Neural cell (in vitro differentiated cells): ENCODE results near the gene TIGD1.

Source experiments
- CTCF ChIP-seq: fragments of 450-650 bp; IDR thresholded peaks from 2 replicates; pipeline ENCODE4 v1.5.1; 2014; ENCODE audit warnings: antibody characterized with exemption, mild to moderate bottlenecking, moderate library complexity; ENCODE audit not compliant: poor library complexity, severe bottlenecking
- EP300 ChIP-seq: fragments of 450-650 bp; conservative IDR thresholded peaks from 2 replicates; pipeline ENCODE4 v1.6.1; 2014; ENCODE audit warnings: antibody characterized with exemption, mild to moderate bottlenecking, moderate library complexity; ENCODE audit not compliant: poor library complexity, severe bottlenecking
- EZH2 ChIP-seq: fragments of 200-600, 300-800 bp; shearing (Covaris generic), sonication (generic); IDR thresholded peaks from 2 replicates; pipeline ENCODE4 v1.6.1; 2014; ENCODE audit warnings: antibody characterized with exemption, low read length, borderline replicate concordance, mild to moderate bottlenecking; ENCODE audit not compliant: insufficient read depth, poor library complexity, severe bottlenecking
- POLR2AphosphoS5 ChIP-seq: IDR thresholded peaks from 2 replicates; pipeline ENCODE4 v1.6.1; 2012
- RAD21 ChIP-seq: fragments of 450-650 bp; conservative IDR thresholded peaks from 2 replicates; pipeline ENCODE4 v1.6.1; 2014; ENCODE audit warnings: antibody characterized with exemption, mild to moderate bottlenecking, moderate library complexity
- REST ChIP-seq: IDR thresholded peaks from 2 replicates; pipeline ENCODE4 v1.6.1; 2012; ENCODE audit warnings: borderline replicate concordance
- TAF1 ChIP-seq: IDR thresholded peaks from 2 replicates; pipeline ENCODE4 v1.6.1; 2012; ENCODE audit warnings: low read depth

- TF ChIP-seq EP300 (no peak), POLR2AphosphoS5 (no peak), CTCF (no peak), RAD21 (no peak), REST (no peak), TAF1 (no peak), EZH2 (no peak)
These were observed 29.3 kb downstream of the TIGD1 start for GRCh38 chr2:232521098-232521497.
